GM18511 (cell line): ENCODE results near the gene PPP1R16B.
A peak's percentile ranks its signal among the peaks of the same experiment; 100 is the strongest.

Experiments
- ATAC-seq: cut with Tn5 transposase; IDR thresholded peaks from one replicate; pipeline ENCODE4 v1.9.1; 2021; ENCODE audit warnings: mild to moderate bottlenecking, moderate library complexity; ENCODE audit not compliant: unreplicated experiment

PPP1R16B gene

DNA sequence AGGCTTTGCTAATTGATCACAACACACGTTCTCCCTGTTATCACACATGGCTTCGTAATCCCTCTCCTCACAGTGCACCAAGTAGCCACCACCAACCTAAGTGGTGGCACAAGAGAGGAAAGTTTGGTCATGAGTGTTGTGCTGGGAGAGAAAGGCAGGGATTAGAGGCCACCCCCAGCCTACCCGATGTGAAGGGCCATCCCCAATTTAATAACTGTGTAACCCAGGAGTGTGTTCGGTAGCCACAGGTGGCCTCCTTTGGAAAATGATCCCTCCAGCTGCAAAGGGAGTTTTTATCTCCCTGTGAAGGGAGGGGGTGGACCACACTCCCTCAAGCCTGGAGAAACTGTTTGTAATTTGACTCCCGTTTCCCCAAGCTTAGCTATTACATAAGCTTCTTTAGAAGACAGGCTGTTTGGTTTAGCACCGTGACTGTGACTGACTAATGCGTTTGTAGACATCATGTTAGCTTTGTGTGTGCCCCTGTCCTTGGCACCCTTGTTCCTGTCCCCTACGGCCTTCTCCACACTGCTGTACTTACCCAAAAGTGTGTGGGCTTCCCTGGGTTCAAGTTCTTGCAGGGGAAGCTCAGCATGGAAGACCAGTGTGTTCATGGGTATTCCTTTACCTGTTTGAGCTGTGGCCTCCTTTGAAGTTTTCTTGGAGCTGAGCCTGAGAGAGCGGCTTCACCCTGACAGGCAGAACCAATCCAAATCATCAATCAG is 20.6 kb downstream of the PPP1R16B start:
- ATAC-seq: no peak

DNA sequence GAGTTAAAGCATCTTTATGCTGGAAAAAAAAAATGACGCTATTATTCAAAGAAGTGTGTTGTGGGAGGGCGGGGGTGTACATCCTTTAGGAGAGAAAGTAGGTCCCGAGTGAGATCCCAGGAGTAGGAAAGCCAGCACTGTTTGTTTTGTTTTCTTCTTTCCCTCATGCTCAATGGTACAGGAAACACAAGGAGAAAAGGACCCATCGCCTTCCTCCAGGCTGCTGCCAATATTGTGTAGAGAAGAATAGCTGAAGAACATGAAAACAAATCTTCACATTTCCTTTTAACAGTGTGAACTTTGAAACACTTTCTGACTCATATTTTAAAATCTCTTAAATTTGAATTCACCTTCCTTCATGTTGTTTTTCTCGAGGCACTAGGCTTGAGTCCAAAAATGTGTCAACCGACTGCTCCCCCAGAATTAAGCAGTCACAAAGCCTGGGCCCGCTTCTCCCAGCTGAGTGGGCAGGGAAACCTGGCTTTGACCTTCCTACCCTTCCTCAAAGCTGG is 22.3 kb downstream of the PPP1R16B start:
- ATAC-seq: no peak

DNA sequence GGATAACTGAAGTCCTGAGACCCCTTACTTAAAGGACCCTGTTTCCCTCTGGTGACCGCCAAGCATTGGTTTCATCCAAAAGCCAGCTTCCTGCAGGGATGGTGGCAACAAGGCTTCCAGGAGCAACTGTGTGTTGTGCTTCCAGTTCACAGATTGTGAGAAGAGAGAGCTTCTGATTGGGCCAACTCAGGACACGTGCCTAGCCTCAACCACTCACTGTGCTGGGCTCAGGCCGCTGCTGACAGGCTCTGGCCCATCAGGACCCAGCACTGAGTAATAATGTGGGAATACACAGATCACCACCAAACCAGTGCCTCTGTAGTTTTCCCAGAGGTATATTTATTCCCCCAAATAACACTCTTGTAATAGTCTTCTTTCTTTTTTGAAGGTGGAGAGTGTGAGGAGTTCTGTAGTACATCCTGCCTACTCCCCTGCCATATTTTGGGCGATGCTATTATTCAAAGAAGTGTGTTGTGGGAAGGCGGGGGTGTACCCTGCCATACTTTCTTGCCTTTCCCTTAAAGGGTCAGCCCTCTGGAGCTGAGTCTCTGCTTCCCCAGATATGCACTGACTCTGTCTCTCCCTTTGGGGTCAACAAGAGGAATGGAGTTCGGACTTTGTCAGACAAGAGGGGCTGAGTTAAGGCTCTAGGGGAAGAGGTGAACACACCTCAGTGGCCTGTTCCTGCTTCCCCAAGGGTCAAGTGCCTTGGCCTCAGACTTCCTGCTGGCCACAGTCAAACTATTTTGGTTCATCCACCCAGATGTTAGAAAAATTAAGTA is 23.2 kb downstream of the PPP1R16B start:
- ATAC-seq: no peak

DNA sequence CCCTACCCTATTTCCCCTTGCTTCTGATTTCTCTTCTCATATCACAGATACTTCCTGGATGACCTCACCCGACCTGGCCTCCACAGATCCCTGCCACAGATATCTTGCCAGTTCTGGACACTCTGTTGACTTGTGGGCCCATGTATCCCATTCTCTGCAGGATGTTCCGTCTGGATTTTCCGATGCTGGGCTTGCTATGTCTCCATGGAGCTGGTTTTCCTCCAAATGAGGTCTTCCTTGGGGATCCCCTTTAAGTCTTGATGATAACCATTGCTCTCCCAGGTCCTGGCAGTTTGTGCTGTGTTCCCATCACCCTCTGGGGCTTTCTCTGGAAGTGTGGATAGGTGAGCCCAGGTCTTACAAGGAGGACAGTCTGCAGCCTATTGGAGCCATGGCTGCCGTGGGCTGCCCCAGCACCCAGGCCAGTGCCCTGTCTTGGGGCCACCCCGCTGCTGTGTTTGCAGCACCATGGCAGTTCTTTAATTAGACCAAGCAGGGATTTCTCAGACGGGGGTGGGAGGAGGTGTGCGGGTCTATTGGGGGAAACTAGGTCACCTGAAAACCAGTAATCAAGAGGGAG is 23.9 kb downstream of the PPP1R16B start:
- ATAC-seq: no peak

DNA sequence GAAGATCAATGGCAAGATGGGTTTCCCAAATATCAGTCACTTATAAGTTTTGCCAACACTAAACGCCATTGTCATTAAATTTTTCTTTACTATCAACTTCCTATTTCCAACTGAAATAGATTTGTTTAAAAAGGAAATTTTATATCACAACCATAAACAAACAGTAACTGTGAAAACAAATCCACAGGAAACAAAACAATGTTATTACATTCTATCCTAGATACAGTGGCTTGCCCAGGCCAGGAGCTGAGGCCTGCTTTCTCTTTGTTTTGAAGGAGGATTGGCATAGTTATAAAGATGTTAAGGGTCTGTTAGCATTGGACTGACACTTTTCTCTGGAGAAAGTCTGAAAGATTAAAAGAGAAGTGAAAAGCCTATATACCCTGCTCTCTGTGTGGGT is 24.9 kb downstream of the PPP1R16B start:
- no peak for ATAC-seq

DNA sequence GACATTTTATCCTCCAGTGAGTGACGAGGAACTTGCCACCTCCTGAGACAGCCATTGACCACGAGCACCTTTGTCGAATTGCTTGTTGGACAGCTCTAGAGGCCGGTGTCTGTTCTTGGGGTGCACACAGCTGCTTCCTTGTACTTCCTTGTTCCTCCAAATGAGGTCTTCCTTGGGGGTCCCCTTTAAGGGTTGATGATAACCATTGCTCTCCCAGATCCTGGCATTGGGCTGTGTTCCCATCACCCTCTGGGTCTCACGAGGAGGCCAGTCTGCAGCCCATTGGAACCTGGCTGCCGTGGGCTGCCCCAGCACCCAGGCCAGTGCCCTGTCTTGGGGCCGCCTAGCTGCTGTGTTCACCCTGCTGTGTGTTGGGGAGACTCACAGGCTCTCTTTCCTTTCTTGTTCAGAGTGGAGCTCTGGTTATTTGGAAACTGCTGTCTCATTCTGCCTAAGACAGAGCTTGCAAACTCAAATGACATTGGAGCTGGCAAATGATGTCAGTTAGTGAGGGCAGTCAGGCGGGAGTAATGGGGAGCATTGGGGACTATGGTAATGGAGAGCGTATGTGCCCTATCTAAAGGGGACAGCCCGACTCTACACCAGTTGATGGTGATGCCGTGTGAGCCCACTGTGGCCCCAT is 25.7 kb downstream of the PPP1R16B start:
- no peak for ATAC-seq

DNA sequence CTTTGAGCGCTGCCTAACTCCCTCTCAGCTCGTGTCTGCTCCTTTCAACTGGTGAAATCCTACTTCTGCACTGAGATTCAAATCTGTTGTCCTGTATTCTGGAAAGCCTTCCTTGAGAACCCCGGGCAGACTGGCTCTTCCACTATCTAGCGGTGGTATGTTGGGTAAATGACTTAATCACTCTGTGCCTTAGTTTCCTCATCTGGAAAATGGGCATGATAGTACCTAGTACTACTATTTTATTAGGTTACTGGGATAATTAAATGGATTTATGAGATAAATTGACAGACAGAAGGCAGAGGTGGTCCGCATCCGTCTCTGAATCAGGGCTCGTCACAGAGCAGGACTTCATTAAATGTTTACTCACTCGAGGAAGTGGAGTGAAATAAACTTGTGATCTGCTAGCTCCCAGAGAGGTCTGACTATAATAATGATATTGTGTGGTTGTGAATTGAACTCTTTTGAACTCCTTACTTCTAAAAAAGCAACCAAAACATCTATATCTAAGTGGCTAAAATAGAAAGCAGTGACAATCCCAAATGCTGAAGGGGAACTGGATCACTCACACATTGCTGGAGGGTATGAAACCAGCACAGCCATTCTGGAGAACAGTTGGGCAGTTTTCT is 26.6 kb downstream of the PPP1R16B start:
- no peak for ATAC-seq

DNA sequence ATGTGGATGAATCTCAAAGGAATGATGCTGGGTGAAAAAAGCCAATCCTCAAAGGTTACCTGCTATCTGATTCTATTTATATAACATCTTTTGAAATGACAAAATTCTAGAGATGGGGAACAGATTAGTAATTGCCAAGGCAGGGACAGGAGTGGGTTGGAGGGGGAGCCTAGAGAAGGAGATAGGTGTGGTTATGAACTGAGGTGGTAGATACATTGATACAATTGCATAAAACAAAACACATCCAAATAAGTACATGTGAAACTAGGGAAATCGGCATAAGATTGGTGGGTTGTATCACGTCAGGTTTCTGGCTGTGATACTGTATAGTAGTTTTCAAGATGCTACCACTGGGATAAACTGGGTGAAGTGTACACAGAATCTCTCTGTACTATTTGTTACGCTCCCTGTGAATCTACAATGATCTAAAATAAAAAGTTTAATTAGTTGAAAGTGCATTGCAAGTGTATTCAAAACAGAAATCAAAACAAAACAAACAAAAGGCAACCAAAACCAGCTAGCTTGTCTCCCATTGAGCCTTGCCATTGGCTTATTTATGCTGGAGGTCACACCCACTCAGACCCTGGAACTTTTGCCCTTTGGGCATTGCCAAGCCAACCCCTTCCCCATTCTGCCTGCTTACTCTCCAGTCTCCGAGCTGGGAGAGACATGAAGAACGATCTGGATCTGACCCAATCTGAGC is 27.8 kb downstream of the PPP1R16B start:
- no peak for ATAC-seq

DNA sequence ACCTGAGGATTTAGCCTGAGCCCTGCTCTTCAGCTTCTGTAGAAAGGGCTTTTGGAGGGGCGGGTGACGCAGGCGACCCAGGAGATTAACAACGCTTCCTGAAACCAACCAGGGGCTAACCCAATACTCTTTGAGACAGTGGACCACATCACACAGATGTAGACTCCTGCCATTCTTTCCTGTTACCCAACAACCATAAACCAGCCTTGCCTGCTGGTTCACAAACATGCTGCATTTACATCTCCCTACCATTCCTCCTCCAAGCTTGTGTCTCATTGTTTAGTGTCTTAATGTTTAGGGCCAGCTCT is 28.3 kb downstream of the PPP1R16B start:
- no peak for ATAC-seq

DNA sequence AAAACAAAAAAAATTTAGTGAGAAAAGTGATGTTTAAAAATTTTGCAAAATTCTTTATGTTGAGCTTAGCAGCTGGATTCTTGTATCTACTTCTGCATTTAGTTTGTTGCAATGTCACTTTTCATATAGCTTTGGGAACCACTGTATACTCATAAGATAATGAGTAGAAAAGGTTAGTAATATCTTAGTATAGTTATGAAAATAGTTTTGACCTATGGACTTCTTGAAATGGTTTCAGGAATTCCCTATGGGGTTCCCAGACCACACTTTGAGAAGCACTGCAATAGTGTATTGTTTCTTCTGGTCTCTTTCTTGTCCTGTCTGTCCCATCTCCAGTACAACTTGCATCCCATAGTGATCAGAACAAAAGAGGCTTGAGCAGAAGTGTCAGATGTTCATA is 29.4 kb downstream of the PPP1R16B start:
- ATAC-seq: no peak

DNA sequence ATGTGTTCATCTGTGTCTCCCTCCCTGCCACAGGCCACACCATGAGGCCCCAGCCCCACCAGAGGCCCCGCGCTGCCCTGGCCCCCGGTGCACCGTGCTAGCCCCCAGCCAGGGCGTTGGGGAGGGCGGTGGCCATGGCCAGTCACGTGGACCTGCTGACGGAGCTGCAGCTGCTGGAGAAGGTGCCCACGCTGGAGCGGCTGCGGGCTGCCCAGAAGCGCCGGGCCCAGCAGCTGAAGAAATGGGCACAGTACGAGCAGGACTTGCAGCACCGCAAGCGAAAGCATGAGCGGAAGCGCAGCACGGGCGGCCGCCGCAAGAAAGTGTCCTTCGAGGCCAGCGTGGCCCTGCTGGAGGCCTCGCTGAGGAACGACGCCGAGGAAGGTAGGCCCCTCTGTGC is 30.3 kb downstream of the PPP1R16B start:
- ATAC-seq: no peak

DNA sequence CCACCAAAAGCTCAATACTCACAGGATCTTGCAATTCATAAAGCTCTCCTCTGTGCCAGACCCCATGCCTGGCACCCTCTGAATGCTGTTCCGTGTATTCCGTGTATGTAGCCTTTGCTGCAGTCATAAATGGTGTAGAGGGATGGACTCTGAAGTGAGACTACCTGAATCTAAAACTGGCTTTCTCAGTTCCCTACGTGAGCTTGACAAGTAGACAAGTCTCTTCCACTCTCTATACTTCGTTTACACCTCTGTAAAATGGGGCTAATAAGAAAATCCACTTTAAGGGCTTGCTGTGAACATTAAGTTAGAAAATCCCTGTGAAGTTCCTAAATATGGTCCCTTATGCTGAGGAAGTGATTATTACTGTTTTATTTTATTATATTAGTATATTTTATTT is 31.5 kb downstream of the PPP1R16B start:
- ATAC-seq: no peak

DNA sequence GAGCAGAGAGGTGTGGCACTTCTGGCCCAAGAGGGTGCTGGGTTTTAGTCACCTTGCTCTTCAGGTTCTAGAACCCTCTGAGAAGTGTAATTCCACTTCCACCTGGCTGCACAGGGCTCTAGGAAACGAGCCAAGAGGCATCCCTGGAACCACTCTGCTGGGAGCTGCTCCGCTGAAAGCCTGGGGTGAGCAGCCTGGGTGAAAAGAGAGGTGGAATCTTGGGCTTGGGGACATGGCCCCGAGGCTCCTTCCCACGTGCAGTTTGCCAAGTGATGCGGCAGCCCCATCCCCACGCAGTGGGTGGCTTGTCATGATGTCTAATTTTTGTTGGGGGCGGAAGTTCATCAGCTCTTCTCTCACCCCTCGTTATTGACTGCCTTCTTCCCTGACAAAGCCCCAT is 32.8 kb downstream of the PPP1R16B start:
- ATAC-seq: no peak

DNA sequence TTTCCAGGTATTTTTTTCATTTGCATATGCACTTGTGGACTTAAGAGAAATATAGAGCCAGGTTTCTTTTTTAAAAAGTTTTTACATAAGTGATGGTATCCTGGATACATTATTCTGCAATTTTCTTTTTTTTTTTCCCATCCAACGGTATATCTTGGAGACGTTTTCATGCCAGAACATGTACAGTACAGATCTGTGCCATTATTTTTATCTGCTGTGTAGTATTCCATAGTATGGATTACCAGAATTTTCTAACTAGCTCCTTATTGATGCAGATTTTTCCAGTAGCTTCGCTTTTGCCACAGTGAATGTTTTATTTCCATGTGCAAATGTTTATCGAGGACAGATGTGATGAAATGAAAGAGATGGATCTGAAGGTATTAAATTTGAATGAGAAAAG is 34.1 kb downstream of the PPP1R16B start:
- no peak for ATAC-seq

DNA sequence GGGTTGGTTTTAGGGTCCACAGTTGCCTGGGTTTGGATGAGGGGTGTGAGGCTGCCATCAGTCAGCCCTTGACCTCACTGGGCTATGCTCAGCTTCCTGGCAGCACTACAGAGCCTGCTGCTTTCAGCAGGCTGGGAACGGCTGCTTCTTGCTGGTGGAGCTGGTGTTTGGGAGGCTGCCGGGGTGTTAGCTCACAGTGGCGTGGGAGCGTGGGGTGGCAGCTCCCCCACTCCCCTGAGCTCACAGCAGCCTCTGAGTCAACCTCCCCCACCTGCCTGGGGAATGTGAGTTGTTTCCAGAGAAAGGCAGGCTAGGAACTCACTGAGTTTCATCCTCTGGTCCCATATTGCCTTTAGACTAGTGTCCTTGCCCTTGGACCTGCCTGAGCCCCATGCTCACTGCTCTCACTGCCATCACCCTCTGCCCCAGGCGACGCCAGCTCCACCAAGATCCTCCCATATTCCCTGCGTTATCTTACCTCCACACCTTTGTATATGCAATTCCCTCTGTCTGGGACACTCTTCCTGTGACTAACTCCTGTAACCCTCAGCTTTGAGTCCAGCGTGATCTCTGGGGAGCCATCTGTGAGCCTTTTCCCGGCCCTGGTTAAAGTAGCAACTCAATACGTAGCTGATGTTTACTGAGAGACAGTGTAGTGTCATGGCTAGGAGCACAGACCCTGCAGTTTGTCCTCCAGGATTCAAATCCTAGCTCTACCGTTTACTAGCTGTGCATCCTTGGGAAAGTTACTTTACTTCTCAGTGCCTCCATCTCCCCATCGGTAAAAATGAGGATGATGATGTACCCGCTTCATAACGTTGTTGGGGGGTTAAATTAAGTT is 34.8 kb downstream of the PPP1R16B start:
- no peak for ATAC-seq

DNA sequence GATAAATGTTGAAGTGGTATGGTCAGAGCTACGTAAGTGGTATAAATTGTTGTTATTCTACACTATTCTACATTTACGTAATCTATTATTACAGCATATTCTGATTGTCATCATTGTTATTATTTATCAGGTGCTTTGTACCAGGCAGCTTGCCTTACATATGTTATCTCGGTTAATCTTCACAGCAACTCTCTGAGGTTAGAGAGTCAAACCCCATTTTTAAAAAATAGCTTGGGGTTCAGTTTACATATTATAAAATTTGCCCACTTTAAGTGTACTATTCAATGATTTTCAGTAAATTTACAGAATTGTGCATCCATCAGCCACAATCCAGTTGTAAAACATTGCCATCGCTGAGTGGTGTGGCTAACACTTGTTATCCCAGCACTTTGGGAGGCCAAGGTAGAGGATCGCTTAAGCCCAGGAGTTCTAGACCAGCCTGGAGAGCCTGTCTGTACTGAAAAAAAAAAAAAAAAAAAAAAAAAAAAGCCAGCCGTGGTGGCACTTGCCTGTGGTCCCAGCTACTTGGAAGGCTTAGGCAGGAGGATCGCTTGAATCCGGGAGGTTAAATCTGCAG is 35.5 kb downstream of the PPP1R16B start:
- ATAC-seq: no peak

DNA sequence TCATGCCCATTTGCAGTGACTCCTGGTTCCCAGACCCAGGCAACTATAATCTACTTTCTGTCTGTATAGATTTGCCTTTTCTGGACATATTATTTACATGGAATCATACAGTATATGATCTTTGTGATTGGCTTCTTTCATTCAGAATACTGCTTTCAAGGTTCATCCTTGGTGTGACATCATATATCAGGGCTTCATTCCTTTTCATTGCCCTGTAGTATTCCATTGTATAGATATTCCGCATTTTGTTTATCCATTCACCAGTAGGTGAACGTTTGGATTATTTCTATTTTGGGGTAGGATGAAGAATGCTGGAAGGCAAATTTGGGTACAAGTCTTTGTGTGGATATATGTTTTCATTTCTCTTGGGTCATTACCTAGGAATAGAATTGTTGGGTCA is 36.1 kb downstream of the PPP1R16B start:
- no peak for ATAC-seq

DNA sequence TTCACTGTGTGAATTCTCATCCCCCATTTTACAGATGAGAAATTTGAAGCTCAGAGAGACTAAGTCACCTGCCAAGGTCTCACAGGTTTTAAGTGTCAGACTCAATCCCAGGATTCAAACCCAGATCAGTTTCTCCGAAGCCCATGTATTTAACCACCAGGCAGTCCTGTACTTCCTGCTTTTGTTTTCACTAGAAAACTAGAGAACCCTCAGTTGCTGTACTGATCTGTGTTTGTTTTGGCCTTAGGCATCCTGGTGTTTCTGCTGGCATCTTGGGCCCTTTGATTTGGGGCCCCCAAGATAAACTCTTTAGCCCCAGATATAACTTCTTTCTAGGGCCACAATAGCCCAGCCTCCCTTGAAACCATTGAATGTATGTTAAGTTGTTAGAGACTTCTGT is 36.5 kb downstream of the PPP1R16B start:
- ATAC-seq: peak; percentile 39

DNA sequence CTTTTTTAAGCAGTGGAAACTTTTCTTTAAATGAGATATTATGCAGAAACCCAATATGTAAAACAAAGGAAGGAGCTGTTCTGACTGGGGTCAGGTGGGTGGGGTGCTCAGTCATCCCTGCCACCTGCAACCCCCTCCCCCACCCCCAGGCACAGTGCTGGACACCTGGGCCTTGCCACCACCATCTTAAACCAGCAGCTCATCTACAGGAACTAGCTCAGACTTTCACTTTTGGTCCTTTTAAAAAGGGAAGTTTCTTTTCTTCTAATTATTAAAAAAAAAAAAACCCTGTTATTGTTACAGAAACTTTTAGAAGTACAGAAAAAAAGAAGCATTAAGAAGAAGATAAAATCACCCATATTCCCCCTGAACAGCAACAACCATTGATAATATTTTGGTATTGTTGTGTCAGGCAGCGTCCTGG is 37.1 kb downstream of the PPP1R16B start:
- ATAC-seq: peak; percentile 93
